ENCODE measurements around the gene PABPC3.
A peak's percentile ranks its signal among the peaks of the same experiment; 100 is the strongest.

Gene PABPC3

DNA sequence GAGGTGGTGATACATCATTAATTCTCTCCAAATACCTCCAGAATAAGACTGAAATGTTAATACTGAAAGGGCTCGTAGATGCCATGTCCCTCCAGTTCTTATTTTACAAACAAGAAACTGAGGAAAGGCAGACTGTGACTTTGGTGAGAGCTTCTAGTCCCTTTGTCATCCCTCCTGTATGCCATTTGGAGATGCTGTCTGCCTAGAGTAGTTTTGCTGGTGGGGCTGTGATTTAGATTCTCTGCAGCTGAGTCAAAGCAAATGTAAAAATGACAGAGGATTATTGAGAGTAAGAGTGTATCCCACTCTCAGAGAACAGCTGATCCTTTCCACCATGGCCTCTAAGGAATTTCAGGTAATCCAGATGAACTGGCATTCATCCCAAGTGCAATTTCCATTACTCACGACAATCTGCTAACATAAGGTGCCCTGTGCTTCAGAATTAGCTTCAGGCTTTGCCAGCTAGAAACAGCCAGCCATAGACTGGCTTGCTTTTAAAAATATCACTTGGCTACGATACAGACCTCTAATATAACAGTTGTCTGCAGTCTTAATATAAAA, 16.8 kb downstream of the PABPC3 start:
- no peak for DNase-seq (ENCODE audit: low read depth)

DNA sequence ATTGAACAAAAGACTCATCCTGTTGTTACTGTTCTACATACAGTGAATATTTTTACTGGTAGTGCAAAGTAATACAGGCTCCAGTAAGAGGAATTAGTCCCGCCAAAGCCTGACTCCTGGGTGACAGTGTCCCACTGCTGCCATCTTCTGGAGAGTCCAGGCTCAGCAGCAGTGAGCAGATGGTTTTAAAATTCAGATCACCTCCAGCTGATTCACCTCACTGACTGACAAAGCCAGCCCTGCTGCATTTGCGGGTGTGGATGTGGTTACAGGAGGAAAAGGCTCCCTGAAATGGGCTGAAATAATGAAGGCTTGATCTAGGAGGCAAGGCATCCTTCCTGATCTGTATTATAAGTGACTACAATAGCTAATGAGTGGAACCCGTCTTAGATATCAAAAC, 18.3 kb downstream of the PABPC3 start:
- peak; percentile 84 for DNase-seq (ENCODE audit: low read depth)
- H3K4me1 ChIP-seq (ENCODE audit: control insufficient read depth, insufficient read depth, low read length), result no peaks in the 10 kb centered on the region

More for the DNA sequence above, 16.8 kb downstream of the PABPC3 start:
- Histone ChIP-seq H3K9ac (ENCODE audit: low read length) (no peak overlapping the region), H3K9me3 (ENCODE audit: control insufficient read depth, low read length) (no peaks in the 10 kb centered on the region), H3K36me3 (ENCODE audit: control insufficient read depth, insufficient read depth, low read length, severe bottlenecking) (no peaks in the 10 kb centered on the region), H3K4me3 (ENCODE audit: low read length) (no peak overlapping the region), H3K4me1 (ENCODE audit: control insufficient read depth, insufficient read depth, low read length) (no peaks in the 10 kb centered on the region), H3K27me3 (replicated peaks; ENCODE audit: control insufficient read depth, insufficient read depth, low read length) (peaks cover 34% of the 10 kb centered on the region)

DNA sequence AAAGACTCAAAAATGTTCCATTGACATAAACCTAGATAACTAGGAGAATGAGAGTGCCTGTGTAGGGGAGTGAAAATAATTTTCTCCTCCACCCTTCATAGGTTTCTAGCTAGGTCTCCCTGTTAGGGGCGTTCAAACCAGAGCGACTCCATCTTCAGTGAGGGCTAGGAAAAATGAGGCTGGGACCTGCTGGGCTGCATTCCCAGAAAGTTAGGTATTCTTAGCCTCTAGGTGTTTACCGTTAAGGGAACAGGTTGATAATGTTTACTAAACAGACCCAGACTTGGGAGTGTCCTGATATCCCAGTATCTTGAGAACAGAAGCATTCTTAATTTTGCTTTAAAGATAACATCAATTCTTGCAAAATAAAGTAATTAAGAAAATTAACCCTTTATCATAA, 20.1 kb downstream of the PABPC3 start:
- Histone ChIP-seq H3K36me3 (ENCODE audit: control insufficient read depth, insufficient read depth, low read length, severe bottlenecking) (no peaks in the 10 kb centered on the region), H3K9me3 (ENCODE audit: control insufficient read depth, low read length) (no peaks in the 10 kb centered on the region), H3K9ac (ENCODE audit: low read length) (no peak overlapping the region), H3K4me3 (ENCODE audit: low read length) (no peak overlapping the region), H3K4me1 (ENCODE audit: control insufficient read depth, insufficient read depth, low read length) (no peaks in the 10 kb centered on the region), H3K27me3 (replicated peaks; ENCODE audit: control insufficient read depth, insufficient read depth, low read length) (peaks cover 52% of the 10 kb centered on the region)
- DNase-seq (ENCODE audit: low read depth), result no peak

More for the DNA sequence above, 18.3 kb downstream of the PABPC3 start:
- Histone ChIP-seq H3K4me3 (ENCODE audit: low read length) (no peak overlapping the region), H3K9me3 (ENCODE audit: control insufficient read depth, low read length) (no peaks in the 10 kb centered on the region), H3K36me3 (ENCODE audit: control insufficient read depth, insufficient read depth, low read length, severe bottlenecking) (no peaks in the 10 kb centered on the region), H3K9ac (ENCODE audit: low read length) (no peak overlapping the region), H3K27me3 (replicated peaks; ENCODE audit: control insufficient read depth, insufficient read depth, low read length) (peaks cover 42% of the 10 kb centered on the region)

DNA sequence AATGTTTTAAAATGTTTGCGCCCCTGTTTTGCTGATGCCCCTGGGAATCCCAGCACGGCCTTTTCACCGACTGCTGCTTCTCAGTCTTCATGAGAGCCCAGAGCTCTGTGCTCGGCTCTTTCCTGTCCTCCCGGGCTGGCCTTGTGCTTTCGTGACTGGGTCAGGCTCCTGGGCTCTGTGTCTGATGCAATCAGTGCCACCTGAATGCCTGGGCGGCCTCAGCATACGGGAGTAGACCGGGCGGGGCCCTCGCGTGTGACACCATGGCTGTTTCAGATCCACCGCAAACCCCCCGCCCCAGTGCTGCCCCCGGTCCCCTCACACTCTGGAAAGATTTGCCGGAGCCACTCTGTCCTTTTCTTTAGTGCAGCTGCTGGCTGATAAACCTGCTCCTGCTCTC, 21.4 kb downstream of the PABPC3 start:
- no peaks in the 10 kb centered on the region for H3K9me3 ChIP-seq (ENCODE audit: control insufficient read depth, low read length)
- DNase-seq (ENCODE audit: low read depth), result no peak
- H3K4me1 ChIP-seq (ENCODE audit: control insufficient read depth, insufficient read depth, low read length), result no peaks in the 10 kb centered on the region
- no peak overlapping the region for H3K4me3 ChIP-seq (ENCODE audit: low read length)
- H3K9ac ChIP-seq (ENCODE audit: low read length), result no peak overlapping the region
- no peaks in the 10 kb centered on the region for H3K36me3 ChIP-seq (ENCODE audit: control insufficient read depth, insufficient read depth, low read length, severe bottlenecking)
- H3K27me3 ChIP-seq (replicated peaks; ENCODE audit: control insufficient read depth, insufficient read depth, low read length), result peaks cover 49% of the 10 kb centered on the region

DNA sequence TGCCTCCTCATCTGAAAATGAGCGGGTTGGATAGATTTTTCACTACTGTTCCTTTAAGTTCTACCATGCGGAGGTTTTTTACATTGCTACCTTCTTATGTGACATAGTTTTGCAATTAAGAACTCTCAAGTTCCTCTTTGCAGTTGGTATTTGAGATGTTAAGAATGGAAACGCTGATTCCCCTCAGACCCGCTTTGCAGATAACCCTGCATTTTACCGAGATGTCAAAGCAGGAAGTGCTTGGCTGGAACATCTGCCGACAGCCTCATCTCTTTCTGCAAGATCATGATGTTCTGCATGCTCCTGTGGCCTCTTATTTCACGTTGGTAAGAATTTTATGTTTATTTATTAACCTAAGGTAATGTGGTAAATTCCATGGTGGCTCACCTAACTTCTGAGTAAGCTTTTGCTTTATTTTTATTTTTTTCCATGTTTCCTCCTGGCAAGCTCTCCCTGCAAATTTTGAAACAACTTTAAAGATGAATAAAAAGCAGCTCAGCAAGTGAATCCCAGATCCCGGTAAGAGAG, 22.5 kb downstream of the PABPC3 start:
- Histone ChIP-seq H3K9ac (ENCODE audit: low read length) (no peak overlapping the region), H3K27me3 (replicated peaks; ENCODE audit: control insufficient read depth, insufficient read depth, low read length) (peaks cover 44% of the 10 kb centered on the region), H3K4me3 (ENCODE audit: low read length) (no peak overlapping the region), H3K4me1 (ENCODE audit: control insufficient read depth, insufficient read depth, low read length) (no peaks in the 10 kb centered on the region), H3K36me3 (ENCODE audit: control insufficient read depth, insufficient read depth, low read length, severe bottlenecking) (no peaks in the 10 kb centered on the region), H3K9me3 (ENCODE audit: control insufficient read depth, low read length) (no peaks in the 10 kb centered on the region)
- DNase-seq (ENCODE audit: low read depth), result no peak

DNA sequence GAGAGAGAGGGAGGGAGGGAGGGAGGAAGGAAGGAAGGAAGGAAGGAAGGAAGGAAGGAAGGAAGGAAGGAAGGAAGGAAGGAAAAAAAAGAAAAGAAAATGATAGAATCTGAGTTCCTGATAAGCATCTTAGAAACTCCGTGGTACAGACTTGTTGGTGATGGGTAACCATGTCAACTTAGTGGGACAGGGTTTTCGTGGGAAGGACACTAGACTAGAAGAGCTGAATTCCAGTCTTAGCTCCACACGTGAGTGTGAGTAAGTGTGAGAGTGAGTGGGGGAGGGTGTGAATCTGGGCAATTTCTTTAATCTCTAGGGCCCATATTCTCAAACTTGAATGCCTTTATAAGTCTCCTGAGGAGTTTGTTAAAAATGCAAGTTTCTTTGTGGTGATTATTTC, 35.0 kb downstream of the PABPC3 start:
- no peak overlapping the region for H3K9ac ChIP-seq (ENCODE audit: low read length)
- H3K4me3 ChIP-seq (ENCODE audit: low read length), result no peak overlapping the region
- no peaks in the 10 kb centered on the region for H3K36me3 ChIP-seq (ENCODE audit: control insufficient read depth, insufficient read depth, low read length, severe bottlenecking)
- H3K27me3 ChIP-seq (replicated peaks; ENCODE audit: control insufficient read depth, insufficient read depth, low read length), result peaks cover 14% of the 10 kb centered on the region
- H3K9me3 ChIP-seq (ENCODE audit: control insufficient read depth, low read length), result peaks cover 6% of the 10 kb centered on the region
- DNase-seq (ENCODE audit: low read depth), result no peak
- H3K4me1 ChIP-seq (ENCODE audit: control insufficient read depth, insufficient read depth, low read length), result no peaks in the 10 kb centered on the region

DNA sequence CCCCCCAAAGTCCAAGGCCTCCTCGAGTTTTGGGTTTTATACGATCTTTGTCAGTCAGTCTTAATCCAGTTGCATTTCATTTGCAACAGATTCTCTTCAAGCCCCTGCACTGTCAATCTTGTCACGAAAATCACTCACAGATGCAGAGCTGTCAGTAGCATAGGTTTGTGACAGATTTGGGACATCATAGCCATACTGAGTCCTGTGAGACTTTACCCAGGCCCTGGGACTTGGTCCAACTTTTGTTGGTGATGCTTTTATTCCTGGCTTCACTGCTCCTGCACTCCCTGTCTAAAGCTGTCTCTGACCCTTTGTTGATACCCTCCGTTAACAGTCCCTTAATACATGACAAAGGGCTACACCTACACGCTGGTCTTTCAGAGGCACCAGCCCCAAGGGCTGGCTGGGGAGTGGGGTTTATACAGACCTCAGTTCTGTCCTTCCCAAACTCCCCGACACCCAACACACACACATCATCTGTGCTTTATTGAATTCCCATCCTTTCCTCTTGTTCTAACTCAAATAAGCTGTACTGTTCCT, 36.0 kb downstream of the PABPC3 start:
- Histone ChIP-seq H3K9me3 (ENCODE audit: control insufficient read depth, low read length) (peaks cover 6% of the 10 kb centered on the region), H3K4me1 (ENCODE audit: control insufficient read depth, insufficient read depth, low read length) (no peaks in the 10 kb centered on the region), H3K27me3 (replicated peaks; ENCODE audit: control insufficient read depth, insufficient read depth, low read length) (peaks cover 14% of the 10 kb centered on the region), H3K36me3 (ENCODE audit: control insufficient read depth, insufficient read depth, low read length, severe bottlenecking) (no peaks in the 10 kb centered on the region), H3K9ac (ENCODE audit: low read length) (no peak overlapping the region), H3K4me3 (ENCODE audit: low read length) (no peak overlapping the region)
- DNase-seq (ENCODE audit: low read depth), result no peak

DNA sequence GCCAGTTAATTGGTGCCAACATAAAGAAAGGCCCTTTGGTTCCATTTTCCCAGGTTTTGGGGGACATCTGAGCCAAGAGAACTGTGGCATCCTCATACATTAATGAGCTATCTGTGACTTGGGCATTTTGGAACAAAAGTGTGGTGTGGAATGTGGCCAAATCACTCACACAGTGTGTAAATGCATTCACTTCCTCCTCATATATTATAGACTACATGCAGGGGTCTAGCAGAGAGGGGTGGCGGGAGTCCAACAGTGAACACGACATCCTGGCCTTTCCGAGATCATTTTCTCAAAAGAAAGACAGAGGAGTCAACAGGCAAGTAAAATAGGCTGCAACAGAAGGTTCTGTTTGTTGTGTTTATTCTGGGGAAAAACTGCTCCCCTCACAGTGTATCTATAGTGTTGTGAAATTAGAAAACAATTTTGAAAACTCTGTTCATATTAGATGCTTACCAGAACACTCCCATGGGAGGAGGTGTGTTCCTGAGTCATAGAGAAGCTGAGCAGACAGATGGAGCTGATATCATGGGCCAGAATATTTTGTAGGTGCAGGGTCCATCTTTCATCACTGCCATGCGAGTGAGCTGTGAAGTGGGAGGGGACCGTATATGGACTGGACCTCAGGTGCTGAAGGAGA, 36.9 kb downstream of the PABPC3 start:
- Histone ChIP-seq H3K4me3 (ENCODE audit: low read length) (no peak overlapping the region), H3K4me1 (ENCODE audit: control insufficient read depth, insufficient read depth, low read length) (no peaks in the 10 kb centered on the region), H3K36me3 (ENCODE audit: control insufficient read depth, insufficient read depth, low read length, severe bottlenecking) (no peaks in the 10 kb centered on the region), H3K9ac (ENCODE audit: low read length) (no peak overlapping the region), H3K9me3 (ENCODE audit: control insufficient read depth, low read length) (peaks cover 6% of the 10 kb centered on the region), H3K27me3 (replicated peaks; ENCODE audit: control insufficient read depth, insufficient read depth, low read length) (peaks cover 14% of the 10 kb centered on the region)
- no peak for DNase-seq (ENCODE audit: low read depth)

DNA sequence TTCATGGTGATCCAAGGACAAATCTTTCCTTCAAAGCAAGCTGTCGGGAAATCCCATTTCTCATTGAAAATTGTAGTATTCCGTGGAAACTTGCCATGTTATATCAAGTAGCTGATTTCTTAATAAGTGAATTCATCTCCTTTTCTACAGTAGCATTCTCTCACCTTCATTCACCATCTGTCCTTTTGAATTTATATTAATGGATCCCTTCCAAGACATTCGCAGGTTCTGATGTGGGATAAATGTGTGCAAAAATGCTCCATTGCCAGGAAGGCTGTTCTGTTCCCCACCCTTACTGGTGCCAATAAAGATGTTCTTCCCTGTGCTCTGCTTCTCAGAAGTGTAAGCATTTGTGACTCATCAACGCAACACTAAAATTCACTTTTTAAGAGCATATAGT, 40.0 kb downstream of the PABPC3 start:
- no peak overlapping the region for H3K4me3 ChIP-seq (ENCODE audit: low read length)
- no peaks in the 10 kb centered on the region for H3K36me3 ChIP-seq (ENCODE audit: control insufficient read depth, insufficient read depth, low read length, severe bottlenecking)
- H3K9me3 ChIP-seq (ENCODE audit: control insufficient read depth, low read length), result peaks cover 6% of the 10 kb centered on the region
- H3K4me1 ChIP-seq (ENCODE audit: control insufficient read depth, insufficient read depth, low read length), result no peaks in the 10 kb centered on the region
- DNase-seq (ENCODE audit: low read depth), result no peak
- H3K9ac ChIP-seq (ENCODE audit: low read length), result no peak overlapping the region
- peaks cover 11% of the 10 kb centered on the region for H3K27me3 ChIP-seq (replicated peaks; ENCODE audit: control insufficient read depth, insufficient read depth, low read length)

DNA sequence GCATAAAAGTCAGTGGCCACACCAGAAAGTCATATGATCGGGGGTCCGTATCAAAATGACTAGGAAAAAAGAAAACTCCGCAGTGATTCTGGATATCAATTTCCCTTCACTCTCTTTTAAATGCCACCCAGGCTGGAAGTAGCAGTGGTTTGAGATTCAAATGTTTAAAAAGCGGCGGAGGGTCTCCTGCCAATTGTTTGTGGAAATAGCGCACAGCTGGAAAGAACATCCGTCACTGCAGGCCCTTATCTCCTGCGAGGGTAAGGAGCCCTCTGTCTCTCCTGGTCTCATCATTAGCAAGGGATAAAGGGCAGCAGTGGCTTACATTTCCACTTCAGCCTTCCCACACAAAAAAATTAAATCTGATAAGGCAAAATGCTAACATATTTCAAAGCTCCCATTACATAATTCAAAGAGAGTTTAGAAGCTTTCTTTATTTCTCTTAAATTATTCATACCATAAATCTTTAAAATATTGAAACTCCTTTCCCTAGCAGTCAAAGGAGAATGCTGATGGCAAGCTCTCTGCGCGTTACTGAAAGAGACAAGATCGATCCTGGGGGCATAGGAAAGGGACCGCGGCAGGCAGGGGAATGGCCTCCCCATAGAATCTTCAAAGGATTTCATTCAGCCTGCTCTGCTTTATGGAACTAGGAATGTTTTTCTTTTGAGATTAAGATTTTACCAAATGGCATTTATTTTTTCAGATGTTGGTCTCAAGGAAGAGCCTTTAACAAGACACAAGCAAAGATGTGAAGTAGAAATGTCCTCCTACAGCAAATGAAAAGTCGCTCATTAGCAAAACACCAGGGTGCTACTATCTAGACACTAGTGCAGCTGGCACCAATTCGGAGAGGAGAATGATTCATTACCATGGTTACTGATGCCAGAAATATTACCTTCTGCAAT, 41.2 kb downstream of the PABPC3 start:
- no peak for DNase-seq (ENCODE audit: low read depth)
- Histone ChIP-seq H3K36me3 (ENCODE audit: control insufficient read depth, insufficient read depth, low read length, severe bottlenecking) (no peaks in the 10 kb centered on the region), H3K9ac (ENCODE audit: low read length) (no peak overlapping the region), H3K4me1 (ENCODE audit: control insufficient read depth, insufficient read depth, low read length) (no peaks in the 10 kb centered on the region), H3K9me3 (ENCODE audit: control insufficient read depth, low read length) (peaks cover 6% of the 10 kb centered on the region), H3K4me3 (ENCODE audit: low read length) (no peak overlapping the region), H3K27me3 (replicated peaks; ENCODE audit: control insufficient read depth, insufficient read depth, low read length) (peaks cover 8% of the 10 kb centered on the region)

DNA sequence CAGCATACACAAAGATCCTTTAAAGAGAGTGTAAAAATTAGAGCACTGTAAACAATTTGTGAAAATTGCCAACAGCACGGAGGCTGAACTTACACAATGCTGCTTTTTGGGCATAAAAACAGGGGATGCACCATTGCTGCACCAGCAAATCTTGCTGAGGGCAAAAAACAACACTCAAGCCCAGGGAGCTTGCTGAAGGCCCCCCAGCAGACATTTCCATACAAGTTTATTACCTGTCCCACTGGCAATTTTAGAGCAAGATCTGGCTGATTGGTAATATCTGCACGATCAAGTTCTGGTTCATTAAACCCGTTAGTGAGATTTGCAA, 41.8 kb downstream of the PABPC3 start:
- Histone ChIP-seq H3K27me3 (replicated peaks; ENCODE audit: control insufficient read depth, insufficient read depth, low read length) (peaks cover 8% of the 10 kb centered on the region), H3K4me1 (ENCODE audit: control insufficient read depth, insufficient read depth, low read length) (no peaks in the 10 kb centered on the region), H3K36me3 (ENCODE audit: control insufficient read depth, insufficient read depth, low read length, severe bottlenecking) (no peaks in the 10 kb centered on the region), H3K4me3 (ENCODE audit: low read length) (no peak overlapping the region), H3K9ac (ENCODE audit: low read length) (no peak overlapping the region), H3K9me3 (ENCODE audit: control insufficient read depth, low read length) (peaks cover 6% of the 10 kb centered on the region)
- DNase-seq (ENCODE audit: low read depth), result no peak
